Measurements from ENCODE around the gene CNTROB. TPM values are rescaled to one million over a fixed set of nuclear protein-coding genes. Genes with fewer than 3 reads are reported as not detected.

CNTROB gene
- total and polyA plus RNA-seq, 2 experiments from 2014 or later = 23.1 to 42.6 TPM

DNA sequence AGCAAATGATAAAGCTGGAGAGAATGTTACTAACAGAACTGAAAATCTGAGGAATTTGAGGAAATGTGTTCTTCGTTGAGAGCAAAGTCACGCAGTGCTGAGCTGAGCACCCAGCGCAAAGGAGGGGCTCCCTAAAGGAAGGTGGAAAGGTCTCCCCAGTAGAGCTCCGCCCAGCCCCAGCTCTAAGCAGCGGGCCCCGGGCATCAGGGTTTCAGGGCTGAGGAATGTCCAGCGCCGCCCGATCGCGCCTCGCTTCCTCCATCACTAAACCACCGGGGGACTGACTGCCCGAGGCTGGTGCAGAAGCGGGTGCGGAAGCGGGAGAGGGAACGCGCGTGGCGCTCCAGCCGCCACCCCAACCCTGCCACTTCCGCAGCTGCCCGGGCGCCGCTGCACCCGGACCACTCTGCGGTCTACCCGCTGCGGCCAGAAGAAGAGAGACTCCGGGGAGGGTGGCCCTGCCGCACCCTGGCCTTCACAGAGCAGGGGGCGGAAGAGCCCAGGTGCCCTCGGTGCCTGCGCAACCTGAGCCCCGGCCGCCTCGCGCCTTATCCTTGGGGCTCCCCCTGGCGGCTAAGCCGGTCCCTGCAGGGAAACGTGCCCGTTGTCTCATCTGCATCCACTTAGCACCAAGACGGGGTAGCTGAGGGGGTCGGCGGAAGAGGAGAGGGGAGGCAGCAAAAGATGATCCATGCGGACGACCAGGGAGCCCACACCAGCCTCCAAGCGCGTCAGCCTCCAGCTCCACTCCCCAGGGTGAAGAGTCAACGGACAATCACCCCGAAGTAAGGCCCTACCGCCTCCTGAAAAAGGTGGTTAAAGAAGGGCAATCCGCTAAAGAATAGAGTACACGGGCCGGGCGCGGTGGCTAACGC lies 58.0 kb downstream of the CNTROB start:
- no peak overlapping the region for H3K27ac ChIP-seq

GRCh38 chr17:7992516-7992915 lies 60.5 kb downstream of the CNTROB start:
- no peak for DNase-seq (ENCODE audit: low read depth in 1 of 2, low spot score in 1 of 2)
- Histone ChIP-seq H3K27ac (no peak overlapping the region), H3K9me3 (ENCODE audit: low read depth) (no peaks in the 10 kb centered on the region), H3K36me3 (no peaks in the 10 kb centered on the region), H3K27me3 (no peaks in the 10 kb centered on the region), H3K4me1 (ENCODE audit: low read depth) (peaks cover 5% of the 10 kb centered on the region), H3K4me3 (no peak overlapping the region)
- TF ChIP-seq CTCF (IDR thresholded peaks at IDR 0.05; ENCODE audit: low read depth, low read length) = no peak

More for the DNA sequence above, 58.0 kb downstream of the CNTROB start:
- Histone ChIP-seq H3K9me3 (ENCODE audit: low read depth) (no peaks in the 10 kb centered on the region), H3K27me3 (no peaks in the 10 kb centered on the region), H3K4me1 (ENCODE audit: low read depth) (no peaks in the 10 kb centered on the region), H3K4me3 (peak overlapping the region; percentile 42), H3K36me3 (no peaks in the 10 kb centered on the region)
- DNase-seq (ENCODE audit: low read depth in 1 of 2, low spot score in 1 of 2) = peak; percentile 71 to 85
- peak; percentile 97 for TF ChIP-seq CTCF (IDR thresholded peaks at IDR 0.05; ENCODE audit: low read depth, low read length)

- H3K36me3 ChIP-seq = no peaks in the 10 kb centered on the region
These were observed 60.9 kb downstream of the CNTROB start for GRCh38 chr17:7992924-7993323.

GRCh38 chr17:7993972-7994589 lies 62.1 kb downstream of the CNTROB start:
- Histone ChIP-seq H3K27me3 (peaks cover 6% of the 10 kb centered on the region), H3K9me3 (ENCODE audit: low read depth) (no peaks in the 10 kb centered on the region), H3K4me3 (no peak overlapping the region), H3K36me3 (no peaks in the 10 kb centered on the region), H3K4me1 (ENCODE audit: low read depth) (peaks cover 5% of the 10 kb centered on the region), H3K27ac (no peak overlapping the region)
- no peak for TF ChIP-seq CTCF (IDR thresholded peaks at IDR 0.05; ENCODE audit: low read depth, low read length)
- DNase-seq (ENCODE audit: low read depth in 1 of 2, low spot score in 1 of 2) = no peak

More at GRCh38 chr17:7992924-7993323, 60.9 kb downstream of the CNTROB start:
- H3K4me1 ChIP-seq (ENCODE audit: low read depth) = peaks cover 5% of the 10 kb centered on the region
- no peak for TF ChIP-seq CTCF (IDR thresholded peaks at IDR 0.05; ENCODE audit: low read depth, low read length)
- no peak for DNase-seq (ENCODE audit: low read depth in 1 of 2, low spot score in 1 of 2)
- no peak overlapping the region for H3K4me3 ChIP-seq
- H3K27me3 ChIP-seq = no peaks in the 10 kb centered on the region
- no peak overlapping the region for H3K27ac ChIP-seq
- H3K9me3 ChIP-seq (ENCODE audit: low read depth) = no peaks in the 10 kb centered on the region

DNA sequence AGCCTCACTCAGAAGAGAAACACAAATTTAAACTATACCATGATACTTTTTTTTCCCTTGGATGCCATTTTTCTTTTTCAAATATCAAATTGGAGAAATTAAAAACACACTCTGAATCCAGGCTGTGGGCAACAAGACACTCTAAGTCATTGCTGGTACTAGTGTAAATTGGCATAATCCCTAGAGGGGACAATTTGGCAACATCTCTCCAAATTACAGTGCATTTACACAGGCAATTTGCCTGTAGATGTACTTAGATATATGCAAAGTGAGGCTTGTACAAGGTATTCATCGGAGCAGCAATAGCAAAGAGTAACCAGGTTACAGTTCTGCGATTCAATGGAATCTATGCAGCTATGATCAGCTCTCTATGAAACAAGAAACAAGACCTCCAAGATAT lies 63.7 kb downstream of the CNTROB start:
- H3K27me3 ChIP-seq = peaks cover 10% of the 10 kb centered on the region
- H3K9me3 ChIP-seq (ENCODE audit: low read depth) = no peaks in the 10 kb centered on the region
- no peak for TF ChIP-seq CTCF (IDR thresholded peaks at IDR 0.05; ENCODE audit: low read depth, low read length)

More for the DNA sequence above, 63.7 kb downstream of the CNTROB start:
- Histone ChIP-seq H3K27ac (no peak overlapping the region), H3K4me3 (no peak overlapping the region), H3K4me1 (ENCODE audit: low read depth) (peaks cover 5% of the 10 kb centered on the region), H3K36me3 (no peaks in the 10 kb centered on the region)
- no peak for DNase-seq (ENCODE audit: low read depth in 1 of 2, low spot score in 1 of 2)
